ENCODE data around the gene SIRT7.

Gene SIRT7

GRCh38 chr17:81952792-81953228 lies 34.8 kb upstream of the SIRT7 start:
- no peak for TF ChIP-seq SUZ12 (IDR thresholded peaks at IDR 0.05; ENCODE audit: extremely low read depth, insufficient read depth, insufficient read length)
- TF ChIP-seq ZNF274 (IDR thresholded peaks at IDR 0.05; ENCODE audit: low read depth, low read length), result no peak
- no peak for TF ChIP-seq YY1 (IDR thresholded peaks at IDR 0.05; ENCODE audit: insufficient read depth, insufficient read length)

GRCh38 chr17:81951785-81952684 lies 34.1 kb upstream of the SIRT7 start:
- TF ChIP-seq ZNF274 (IDR thresholded peaks at IDR 0.05; ENCODE audit: low read depth, low read length) (no peak), YY1 (IDR thresholded peaks at IDR 0.05; ENCODE audit: insufficient read depth, insufficient read length) (no peak), SUZ12 (IDR thresholded peaks at IDR 0.05; ENCODE audit: extremely low read depth, insufficient read depth, insufficient read length) (no peak)
- no peak for DNase-seq (ENCODE audit: low read depth, low spot score)
- Histone ChIP-seq H3K36me3 (ENCODE audit: insufficient read depth, insufficient read length, low read length) (peaks cover 2% of the 10 kb centered on the region), H3K9ac (ENCODE audit: insufficient read length, low read depth) (no peak overlapping the region), H3K27me3 (ENCODE audit: insufficient read depth, insufficient read length) (no peaks in the 10 kb centered on the region), H3K9me3 (ENCODE audit: insufficient read depth, low read length) (no peaks in the 10 kb centered on the region), H3K4me3 (ENCODE audit: insufficient read length, low read depth) (no peak overlapping the region), H3K4me1 (ENCODE audit: insufficient read depth, insufficient read length) (peaks cover 13% of the 10 kb centered on the region)

More at GRCh38 chr17:81952792-81953228, 34.8 kb upstream of the SIRT7 start:
- no peaks in the 10 kb centered on the region for H3K9me3 ChIP-seq (ENCODE audit: insufficient read depth, low read length)
- no peak overlapping the region for H3K4me3 ChIP-seq (ENCODE audit: insufficient read length, low read depth)
- peaks cover 12% of the 10 kb centered on the region for H3K4me1 ChIP-seq (ENCODE audit: insufficient read depth, insufficient read length)
- DNase-seq (ENCODE audit: low read depth, low spot score), result no peak
- H3K36me3 ChIP-seq (ENCODE audit: insufficient read depth, insufficient read length, low read length), result peaks cover 4% of the 10 kb centered on the region
- H3K27me3 ChIP-seq (ENCODE audit: insufficient read depth, insufficient read length), result peaks cover 1% of the 10 kb centered on the region
- peak overlapping the region; percentile 32 for H3K9ac ChIP-seq (ENCODE audit: insufficient read length, low read depth)

- no peak overlapping the region for H3K4me3 ChIP-seq (ENCODE audit: insufficient read length, low read depth)
- peaks cover 10% of the 10 kb centered on the region for H3K4me1 ChIP-seq (ENCODE audit: insufficient read depth, insufficient read length)
- H3K36me3 ChIP-seq (ENCODE audit: insufficient read depth, insufficient read length, low read length), result no peaks in the 10 kb centered on the region
- H3K9ac ChIP-seq (ENCODE audit: insufficient read length, low read depth), result no peak overlapping the region
- TF ChIP-seq SUZ12 (IDR thresholded peaks at IDR 0.05; ENCODE audit: extremely low read depth, insufficient read depth, insufficient read length), result no peak
- no peak for TF ChIP-seq ZNF274 (IDR thresholded peaks at IDR 0.05; ENCODE audit: low read depth, low read length)
- TF ChIP-seq YY1 (IDR thresholded peaks at IDR 0.05; ENCODE audit: insufficient read depth, insufficient read length), result no peak
- no peaks in the 10 kb centered on the region for H3K9me3 ChIP-seq (ENCODE audit: insufficient read depth, low read length)
- no peaks in the 10 kb centered on the region for H3K27me3 ChIP-seq (ENCODE audit: insufficient read depth, insufficient read length)
- DNase-seq (ENCODE audit: low read depth, low spot score), result no peak
Observed at GRCh38 chr17:81950501-81950900, 32.5 kb upstream of the SIRT7 start.

- TF ChIP-seq SUZ12 (IDR thresholded peaks at IDR 0.05; ENCODE audit: extremely low read depth, insufficient read depth, insufficient read length) (no peak), YY1 (IDR thresholded peaks at IDR 0.05; ENCODE audit: insufficient read depth, insufficient read length) (no peak), ZNF274 (IDR thresholded peaks at IDR 0.05; ENCODE audit: low read depth, low read length) (no peak)
- no peaks in the 10 kb centered on the region for H3K27me3 ChIP-seq (ENCODE audit: insufficient read depth, insufficient read length)
Observed at GRCh38 chr17:81948635-81949378, 30.8 kb upstream of the SIRT7 start.

GRCh38 chr17:81947189-81947588 lies 29.2 kb upstream of the SIRT7 start, which contains the start of gene MYADML2:
MYADML2 (minus strand) TSS chr17:81947233; CDS start chr17:81941741, 5,492 bp downstream.
- no peak within 1 kb of the TSS for H3K9ac ChIP-seq (ENCODE audit: insufficient read length, low read depth)
- TF ChIP-seq ZNF274 (IDR thresholded peaks at IDR 0.05; ENCODE audit: low read depth, low read length) (no peak), SUZ12 (IDR thresholded peaks at IDR 0.05; ENCODE audit: extremely low read depth, insufficient read depth, insufficient read length) (no peak), YY1 (IDR thresholded peaks at IDR 0.05; ENCODE audit: insufficient read depth, insufficient read length) (no peak)
- H3K27me3 ChIP-seq (ENCODE audit: insufficient read depth, insufficient read length), result no peaks in the 10 kb centered on the region
- H3K4me3 ChIP-seq (ENCODE audit: insufficient read length, low read depth), result no peak within 1 kb of the TSS
- no peak for DNase-seq (ENCODE audit: low read depth, low spot score)
- H3K36me3 ChIP-seq (ENCODE audit: insufficient read depth, insufficient read length, low read length), result no peaks in the 10 kb centered on the region
- H3K4me1 ChIP-seq (ENCODE audit: insufficient read depth, insufficient read length), result peaks cover 8% of the 10 kb centered on the region
- no peaks in the 10 kb centered on the region for H3K9me3 ChIP-seq (ENCODE audit: insufficient read depth, low read length)

More at GRCh38 chr17:81948635-81949378, 30.8 kb upstream of the SIRT7 start:
- DNase-seq (ENCODE audit: low read depth, low spot score), result no peak
- H3K36me3 ChIP-seq (ENCODE audit: insufficient read depth, insufficient read length, low read length), result no peaks in the 10 kb centered on the region
- peaks cover 13% of the 10 kb centered on the region for H3K4me1 ChIP-seq (ENCODE audit: insufficient read depth, insufficient read length)
- peak overlapping the region; percentile 18 for H3K9ac ChIP-seq (ENCODE audit: insufficient read length, low read depth)
- H3K9me3 ChIP-seq (ENCODE audit: insufficient read depth, low read length), result no peaks in the 10 kb centered on the region
- no peak overlapping the region for H3K4me3 ChIP-seq (ENCODE audit: insufficient read length, low read depth)

GRCh38 chr17:81944858-81945257 lies 26.9 kb upstream of the SIRT7 start:
- no peak overlapping the region for H3K4me3 ChIP-seq (ENCODE audit: insufficient read length, low read depth)
- DNase-seq (ENCODE audit: low read depth, low spot score), result no peak
- H3K36me3 ChIP-seq (ENCODE audit: insufficient read depth, insufficient read length, low read length), result no peaks in the 10 kb centered on the region
- no peaks in the 10 kb centered on the region for H3K9me3 ChIP-seq (ENCODE audit: insufficient read depth, low read length)
- H3K4me1 ChIP-seq (ENCODE audit: insufficient read depth, insufficient read length), result peaks cover 18% of the 10 kb centered on the region
- H3K27me3 ChIP-seq (ENCODE audit: insufficient read depth, insufficient read length), result peaks cover 22% of the 10 kb centered on the region
- no peak overlapping the region for H3K9ac ChIP-seq (ENCODE audit: insufficient read length, low read depth)
- TF ChIP-seq YY1 (IDR thresholded peaks at IDR 0.05; ENCODE audit: insufficient read depth, insufficient read length) (no peak), ZNF274 (IDR thresholded peaks at IDR 0.05; ENCODE audit: low read depth, low read length) (no peak), SUZ12 (IDR thresholded peaks at IDR 0.05; ENCODE audit: extremely low read depth, insufficient read depth, insufficient read length) (no peak)

- Histone ChIP-seq H3K4me1 (ENCODE audit: insufficient read depth, insufficient read length) (peaks cover 19% of the 10 kb centered on the region), H3K4me3 (ENCODE audit: insufficient read length, low read depth) (no peak overlapping the region), H3K9ac (ENCODE audit: insufficient read length, low read depth) (no peak overlapping the region), H3K27me3 (ENCODE audit: insufficient read depth, insufficient read length) (peaks cover 41% of the 10 kb centered on the region), H3K9me3 (ENCODE audit: insufficient read depth, low read length) (no peaks in the 10 kb centered on the region), H3K36me3 (ENCODE audit: insufficient read depth, insufficient read length, low read length) (no peaks in the 10 kb centered on the region)
- no peak for DNase-seq (ENCODE audit: low read depth, low spot score)
- TF ChIP-seq ZNF274 (IDR thresholded peaks at IDR 0.05; ENCODE audit: low read depth, low read length) (no peak), YY1 (IDR thresholded peaks at IDR 0.05; ENCODE audit: insufficient read depth, insufficient read length) (no peak), SUZ12 (IDR thresholded peaks at IDR 0.05; ENCODE audit: extremely low read depth, insufficient read depth, insufficient read length) (no peak)
Observed at GRCh38 chr17:81942167-81942553, 24.2 kb upstream of the SIRT7 start.

Data from NT2/D1 (cell line).